Measurements from ENCODE around the gene TIMM44.

GRCh38 chr19:7977021-7977722 lies 33.7 kb upstream of the TIMM44 start:
- TF ChIP-seq REST (IDR thresholded peaks at IDR 0.05; ENCODE audit: low read depth, low read length) (no peak), GABPA (IDR thresholded peaks at IDR 0.05; ENCODE audit: low read depth) (no peak), ZBTB33 (IDR thresholded peaks at IDR 0.05; ENCODE audit: borderline replicate concordance, low read depth) (no peak)

Measured in SK-N-SH (cell line).